GM21526 (cell line): ENCODE measurements around the gene PAX5.
A peak's percentile ranks its signal among the peaks of the same experiment; 100 is the strongest.

Experiments
- ATAC-seq: cut with Tn5 transposase; IDR thresholded peaks from one replicate; pipeline ENCODE4 v1.9.1; 2021; ENCODE audit warnings: moderate library complexity; ENCODE audit not compliant: unreplicated experiment, low FRiP score

Gene PAX5

DNA sequence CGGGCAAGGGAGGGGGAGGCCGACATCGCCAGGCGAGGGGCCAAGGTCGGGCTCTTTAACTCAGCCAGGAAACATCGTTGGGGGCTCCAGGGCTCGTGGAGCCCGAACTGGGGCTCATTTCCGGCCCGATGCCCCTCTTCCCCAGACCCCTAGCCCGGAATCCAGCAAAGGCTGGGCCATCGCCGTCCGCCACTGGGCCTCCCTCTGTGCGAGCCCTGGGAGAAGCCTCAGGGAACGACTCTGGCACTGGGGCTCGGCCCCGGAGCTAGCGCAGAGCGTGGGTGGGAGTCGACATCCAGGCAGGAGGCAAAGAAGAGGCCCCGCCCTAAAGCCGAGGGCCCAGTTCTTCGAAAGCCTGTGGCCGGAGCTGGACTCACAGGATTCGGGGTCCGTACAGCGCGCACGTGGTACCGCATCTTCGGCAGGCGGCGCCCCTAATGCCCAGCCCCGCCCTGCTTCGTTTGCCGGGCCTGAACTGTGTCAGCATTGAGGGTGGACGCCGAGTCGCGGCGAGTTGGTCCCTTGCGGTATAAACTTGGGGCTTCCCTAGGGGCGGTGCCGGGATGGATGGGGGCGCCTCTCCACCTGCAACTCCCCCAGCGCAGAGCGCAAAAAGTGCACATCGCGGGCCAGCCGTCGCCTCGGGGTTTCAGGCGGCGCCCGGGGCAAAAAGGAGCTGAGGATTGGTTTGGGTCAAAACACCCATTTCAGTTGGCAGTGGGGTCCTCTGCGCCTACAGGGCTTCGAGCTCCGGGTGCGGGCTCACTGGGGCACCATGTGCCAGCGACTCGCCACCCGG is 3.6 kb upstream of the PAX5 start:
- no peak for ATAC-seq

DNA sequence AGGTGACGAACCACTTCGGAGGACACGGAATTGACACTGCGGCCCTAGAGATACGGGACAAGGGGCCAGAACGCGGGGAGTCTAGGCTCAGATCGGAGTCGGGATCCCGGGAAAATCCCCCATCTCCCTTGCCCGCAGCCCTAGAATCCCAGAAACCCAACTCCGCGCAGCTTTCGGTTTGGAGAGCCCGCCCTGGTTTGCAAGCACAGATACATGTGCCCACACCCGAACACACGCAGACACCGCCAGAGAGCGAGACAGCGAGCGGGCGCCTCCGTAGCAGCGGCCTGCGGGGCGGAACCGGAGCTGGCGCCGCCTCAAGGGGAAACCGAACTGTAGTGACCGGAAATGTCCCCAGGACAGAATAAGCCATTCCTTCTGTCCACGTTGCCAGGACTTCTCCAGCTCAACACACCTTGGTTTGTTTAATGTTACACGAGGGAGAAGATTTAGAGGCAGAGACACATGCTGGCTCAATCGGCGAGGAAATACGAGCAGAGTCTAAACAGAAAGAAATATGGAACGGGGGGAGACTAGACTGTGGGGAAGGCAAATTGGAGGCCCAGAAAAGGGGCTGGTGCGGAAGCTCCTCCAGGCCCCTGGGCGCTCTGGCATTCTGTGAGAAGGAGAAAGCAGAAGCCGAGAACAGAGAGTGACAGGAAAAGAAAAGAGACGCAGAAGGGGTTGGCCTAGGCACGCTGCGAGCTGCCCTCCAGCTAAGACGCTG is 2.9 kb upstream of the PAX5 start:
- no peak for ATAC-seq

DNA sequence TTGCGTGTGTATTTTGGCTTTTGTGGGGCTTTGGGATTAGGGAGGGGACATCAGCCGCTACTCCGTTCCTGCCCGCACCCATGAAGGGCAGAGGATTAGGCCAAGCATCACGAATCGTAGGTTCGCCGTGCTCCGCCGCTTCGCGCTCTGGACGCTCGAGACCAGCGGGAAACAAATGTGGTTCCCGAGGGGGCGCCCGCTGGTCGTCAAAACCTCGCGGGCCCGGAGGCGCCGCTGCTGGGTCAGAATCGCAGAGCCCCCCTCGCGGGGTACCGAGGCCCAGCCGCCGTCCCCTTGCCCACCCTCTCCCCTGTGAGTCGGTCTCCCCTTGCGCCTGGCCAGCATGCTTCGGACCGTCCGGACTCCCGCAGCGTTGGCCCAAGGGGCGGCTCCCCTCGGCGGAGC is 2.3 kb upstream of the PAX5 start:
- ATAC-seq = no peak

DNA sequence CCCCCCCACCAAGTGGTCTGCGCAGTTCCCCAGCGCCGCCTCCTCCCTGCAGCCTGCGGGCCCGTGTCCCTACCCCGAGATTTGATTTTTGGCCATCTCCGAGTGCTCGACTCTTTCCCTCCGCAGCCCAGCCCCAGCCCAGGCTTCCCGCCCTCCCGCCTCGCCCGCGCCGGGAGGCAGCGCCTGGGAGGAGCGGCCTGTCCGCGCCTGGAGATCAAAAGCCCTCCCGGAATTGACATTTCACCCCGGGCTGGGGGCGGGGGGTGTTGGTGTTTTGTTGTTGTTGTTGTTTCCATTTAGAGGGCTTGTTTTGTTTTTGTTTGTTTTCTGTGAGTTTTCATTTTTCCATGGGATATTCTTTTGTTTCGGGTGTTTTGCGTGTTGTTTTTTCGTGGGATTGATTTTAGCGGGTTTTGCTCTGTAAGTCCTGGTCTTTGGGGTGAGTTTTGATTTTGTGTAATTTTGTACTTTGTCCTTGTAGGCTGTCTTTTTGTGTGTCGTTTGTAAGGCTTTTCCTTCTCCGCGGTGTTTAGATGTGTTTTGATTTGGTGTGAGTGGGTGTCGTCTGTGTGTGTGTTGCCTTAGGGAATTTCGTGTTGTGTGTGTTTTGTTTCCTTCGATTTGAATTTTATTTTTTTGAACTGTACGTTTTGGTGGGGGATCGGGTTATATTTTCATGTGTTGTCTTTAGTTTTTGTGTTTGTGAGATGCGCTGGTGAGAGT is 1.7 kb upstream of the PAX5 start:
- ATAC-seq = no peak

DNA sequence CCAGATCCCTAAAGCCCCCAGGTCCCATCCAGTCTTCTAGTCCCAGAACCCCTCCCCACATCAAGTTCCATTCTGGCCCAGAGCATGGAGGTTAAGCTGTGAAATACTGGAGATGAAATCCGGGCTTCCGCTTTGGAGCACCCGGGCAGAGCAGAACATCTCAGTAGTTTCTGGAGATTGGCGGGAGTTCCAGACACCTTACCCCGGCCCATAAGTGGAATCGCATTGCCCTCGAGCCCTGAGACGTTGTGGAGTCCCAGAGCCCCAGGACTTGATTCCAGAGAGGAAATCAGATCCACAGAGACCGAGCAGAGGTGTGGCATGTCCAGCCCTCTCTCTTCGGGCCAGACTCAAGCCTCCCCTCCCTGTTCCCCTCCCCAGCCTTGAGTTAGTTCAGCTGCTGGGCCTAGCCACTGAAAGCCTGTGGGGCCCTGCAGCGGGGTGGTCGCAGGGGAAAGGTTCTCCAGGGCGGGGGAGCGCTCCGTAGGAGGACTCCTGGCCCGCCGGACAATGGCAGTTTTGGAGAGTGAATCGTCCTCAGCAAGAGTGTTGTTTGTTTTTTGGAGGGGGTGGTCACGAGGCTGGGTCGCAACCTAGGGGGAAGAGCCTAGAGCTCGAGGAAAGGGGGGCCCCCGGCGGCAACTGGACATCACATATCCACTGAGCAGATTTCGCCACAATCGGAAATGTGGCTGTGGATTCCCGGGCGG is 1.0 kb upstream of the PAX5 start:
- no peak for ATAC-seq

DNA sequence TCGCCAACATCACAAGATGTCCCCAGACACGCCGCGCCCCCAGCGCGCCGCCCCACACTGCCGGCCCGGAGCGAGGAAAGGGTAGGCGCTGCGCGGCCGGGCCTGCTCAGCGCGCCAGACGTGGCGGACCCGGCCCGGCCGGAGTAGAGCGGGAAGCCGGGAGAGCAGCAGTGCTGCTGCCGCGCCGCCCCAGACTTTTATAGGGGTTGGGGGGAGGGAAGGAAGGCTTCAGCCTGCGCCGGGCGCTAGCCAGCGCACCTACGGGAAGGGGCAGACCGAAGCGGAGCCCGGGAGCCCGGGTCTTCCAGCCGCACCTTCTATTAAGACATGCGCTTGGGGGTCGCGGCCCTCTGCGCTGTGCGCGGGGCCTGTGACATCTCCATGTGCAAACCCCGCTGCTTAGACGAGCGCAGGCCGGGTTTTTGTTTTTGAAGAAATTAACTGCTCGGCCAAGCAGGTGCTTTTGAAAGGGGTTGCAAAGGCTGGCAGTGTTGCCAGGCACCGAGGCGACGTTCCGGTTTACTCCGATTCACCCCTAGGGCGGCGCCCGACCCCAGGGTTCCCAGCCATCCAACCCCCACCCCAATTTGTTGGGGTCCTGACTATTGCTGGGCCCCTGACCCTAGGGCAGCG is 353 bp upstream of the PAX5 start:
- ATAC-seq = peak; percentile 24

DNA sequence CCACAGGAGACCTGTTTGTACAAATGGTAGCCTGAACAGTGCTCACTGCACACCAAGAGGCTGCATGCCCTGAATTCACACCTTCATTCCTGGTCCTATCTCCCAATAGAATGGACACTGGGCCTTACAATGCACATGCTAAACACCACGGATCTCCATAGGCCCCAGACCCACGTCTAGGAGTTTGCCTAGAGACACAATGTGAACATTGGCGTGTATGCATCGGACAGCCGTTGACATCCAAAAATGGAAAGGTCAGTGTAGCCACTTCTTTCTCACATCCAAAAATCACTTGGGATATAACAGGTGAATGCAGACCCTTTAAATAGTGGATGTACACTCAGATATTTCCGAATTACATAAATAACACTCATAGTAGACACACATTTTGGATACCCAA is 927 bp downstream of the PAX5 start:
- no peak for ATAC-seq

DNA sequence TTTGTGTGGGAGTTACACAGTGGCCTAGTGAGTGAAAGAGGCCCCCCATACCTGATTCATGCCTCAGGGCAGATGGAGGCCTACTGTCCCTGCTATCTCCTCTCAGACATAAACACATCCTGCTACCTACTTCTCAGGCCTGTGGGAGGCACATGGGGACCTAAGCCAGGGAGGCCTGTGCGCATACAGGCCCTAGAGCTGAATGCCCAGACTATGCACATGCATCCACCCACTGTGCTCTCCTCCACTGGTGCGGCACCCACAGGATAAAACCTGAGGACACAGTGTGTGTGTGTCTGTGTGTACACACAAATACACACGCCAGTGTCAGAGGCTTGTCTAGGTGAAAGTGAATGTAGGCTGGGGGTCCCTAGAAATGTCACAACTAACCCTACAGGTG is 1.4 kb downstream of the PAX5 start:
- no peak for ATAC-seq

DNA sequence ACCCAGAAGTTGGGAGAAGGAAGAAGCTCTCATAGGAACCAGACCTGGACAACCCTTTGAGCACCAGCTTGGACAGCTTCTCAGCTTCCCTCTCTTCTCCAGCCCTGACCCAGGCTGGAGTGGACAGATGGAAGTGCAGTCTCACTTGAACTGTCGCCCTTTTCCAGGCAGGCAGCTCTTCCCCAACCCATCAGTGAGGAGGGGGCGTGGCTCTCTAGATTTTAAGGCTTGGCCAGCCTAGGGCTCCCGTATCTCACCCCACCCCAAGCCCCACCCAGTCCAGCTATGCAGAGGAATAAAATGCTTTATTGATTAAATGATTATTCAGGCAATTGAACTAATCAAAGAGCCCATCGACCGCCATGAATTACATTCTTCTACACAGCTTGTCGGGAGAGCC is 2.2 kb downstream of the PAX5 start:
- ATAC-seq = no peak

DNA sequence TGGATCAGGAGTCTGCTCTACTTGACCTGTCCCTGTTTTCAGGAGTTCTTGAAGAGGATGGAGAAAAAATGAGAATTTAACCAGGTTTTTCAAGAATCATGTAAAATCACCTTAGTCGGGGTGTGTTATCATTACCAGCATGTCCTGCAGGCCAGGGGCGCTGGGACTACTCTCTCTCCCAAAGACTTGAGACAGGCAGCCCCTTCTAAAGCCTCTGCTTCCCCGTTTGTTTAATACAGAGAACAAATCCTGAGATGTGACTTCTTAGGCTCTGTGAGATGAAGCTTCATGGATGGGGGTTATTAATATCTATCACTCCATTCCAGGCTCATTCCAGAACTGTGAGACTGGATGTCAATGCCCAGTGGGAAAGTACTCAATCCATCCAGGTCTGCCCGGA is 3.0 kb downstream of the PAX5 start:
- ATAC-seq = no peak

DNA sequence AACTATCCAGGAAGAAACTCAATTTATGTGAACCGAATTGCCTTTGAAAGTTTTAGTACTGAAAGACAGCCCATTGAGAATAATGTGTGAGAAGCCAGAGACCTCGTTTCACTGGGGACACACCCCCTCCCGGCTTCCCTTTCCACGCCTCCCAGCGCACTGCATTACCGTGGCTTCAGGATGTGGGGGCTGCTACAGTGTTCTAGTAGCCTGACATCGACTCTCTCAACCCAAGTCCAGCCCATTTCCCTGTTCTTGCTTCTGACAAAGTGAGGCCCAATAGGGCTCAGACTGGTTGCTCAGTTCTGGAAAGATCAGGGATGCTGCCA is 3.5 kb downstream of the PAX5 start:
- ATAC-seq = no peak

DNA sequence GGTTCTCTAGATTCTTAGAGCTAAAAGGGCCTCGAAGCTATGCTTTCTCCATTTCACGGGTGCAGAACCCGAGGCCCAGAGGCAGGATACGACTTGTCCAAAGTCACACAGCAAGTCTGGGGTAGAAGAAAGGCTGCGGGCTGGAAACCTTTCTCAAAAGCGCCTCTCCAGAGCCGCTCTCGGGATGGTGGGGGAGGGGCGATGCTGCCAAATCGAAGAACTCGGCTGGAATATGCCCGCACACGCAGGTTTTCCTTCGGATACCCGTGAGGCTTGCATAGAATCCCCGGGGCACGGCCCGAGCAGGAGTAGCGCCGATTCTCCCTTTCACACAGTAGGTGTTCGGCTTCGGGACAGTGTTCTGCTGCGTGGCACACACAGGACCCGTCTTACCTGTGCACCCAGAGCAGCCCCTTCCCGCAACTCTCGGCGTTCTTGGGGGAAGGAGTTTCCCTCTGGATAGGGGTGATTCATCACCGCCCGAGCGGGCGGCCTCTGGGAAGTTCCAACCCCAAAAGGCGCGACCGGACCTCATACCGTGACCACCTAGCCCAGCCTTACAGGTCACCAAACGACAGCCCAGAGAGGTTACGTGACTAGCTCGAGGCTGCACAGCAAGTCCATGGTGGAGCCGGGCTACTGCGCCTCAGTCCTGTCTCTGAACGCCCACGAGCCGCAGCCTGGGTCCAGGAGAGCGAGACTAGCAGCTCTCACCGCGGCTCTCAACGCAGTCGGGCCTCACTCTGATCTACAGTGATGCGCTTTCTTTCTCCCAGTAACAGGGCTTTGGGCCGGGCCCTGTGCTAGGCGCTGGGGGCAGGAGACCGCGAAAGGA is 4.1 kb downstream of the PAX5 start:
- ATAC-seq = no peak

DNA sequence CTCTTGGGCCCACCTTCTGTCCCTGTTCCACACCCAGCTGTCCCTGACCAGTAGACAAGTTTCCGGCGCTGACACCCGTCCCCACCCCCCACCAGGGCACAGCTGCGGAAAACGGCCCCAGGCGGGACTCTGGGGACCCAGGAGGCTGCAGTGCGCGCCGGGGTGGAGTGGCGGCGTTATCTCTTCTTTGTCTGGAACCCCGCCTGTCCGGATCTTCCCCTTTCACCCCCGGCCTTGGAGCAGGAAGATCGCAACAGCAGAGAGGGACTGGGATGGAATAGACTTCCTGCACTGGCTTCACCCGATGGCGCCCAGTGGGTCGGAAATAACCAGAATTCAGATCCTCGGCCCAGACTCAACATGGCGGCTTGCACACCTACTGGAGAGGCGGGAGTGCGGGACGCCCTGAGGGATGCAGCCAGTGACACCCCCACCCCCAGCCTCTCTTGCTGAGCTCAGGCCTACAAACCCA is 4.7 kb downstream of the PAX5 start:
- no peak for ATAC-seq

DNA sequence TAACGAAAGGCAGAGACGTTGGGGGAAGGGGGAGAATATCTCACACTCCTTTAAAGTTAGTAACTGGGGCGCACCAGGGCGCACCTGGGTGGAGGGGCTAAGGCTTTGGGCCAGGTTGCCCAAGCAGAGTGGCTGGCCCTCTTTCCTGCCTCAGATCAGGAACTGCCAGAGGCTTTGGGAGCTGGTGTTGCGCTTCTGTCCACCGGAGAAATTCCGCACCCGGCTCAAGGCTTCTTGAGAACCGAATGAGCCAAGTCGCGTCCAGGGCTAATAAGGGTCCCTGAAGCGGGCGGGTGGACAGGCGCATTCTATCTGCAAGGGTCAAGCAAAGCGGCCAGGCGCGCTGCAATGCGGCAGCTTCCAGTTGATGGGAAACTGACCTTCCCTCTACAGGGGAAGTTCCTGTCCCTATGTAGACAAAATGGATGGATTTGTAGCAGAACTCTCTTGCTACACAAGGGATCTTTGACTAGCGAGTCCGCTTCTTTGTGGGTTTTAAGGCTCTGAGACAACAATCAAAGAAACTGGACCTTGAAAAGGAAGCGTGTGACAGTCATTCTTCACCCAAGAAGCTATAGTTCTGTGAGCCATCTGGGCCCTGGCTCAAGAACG is 5.5 kb downstream of the PAX5 start:
- no peak for ATAC-seq

DNA sequence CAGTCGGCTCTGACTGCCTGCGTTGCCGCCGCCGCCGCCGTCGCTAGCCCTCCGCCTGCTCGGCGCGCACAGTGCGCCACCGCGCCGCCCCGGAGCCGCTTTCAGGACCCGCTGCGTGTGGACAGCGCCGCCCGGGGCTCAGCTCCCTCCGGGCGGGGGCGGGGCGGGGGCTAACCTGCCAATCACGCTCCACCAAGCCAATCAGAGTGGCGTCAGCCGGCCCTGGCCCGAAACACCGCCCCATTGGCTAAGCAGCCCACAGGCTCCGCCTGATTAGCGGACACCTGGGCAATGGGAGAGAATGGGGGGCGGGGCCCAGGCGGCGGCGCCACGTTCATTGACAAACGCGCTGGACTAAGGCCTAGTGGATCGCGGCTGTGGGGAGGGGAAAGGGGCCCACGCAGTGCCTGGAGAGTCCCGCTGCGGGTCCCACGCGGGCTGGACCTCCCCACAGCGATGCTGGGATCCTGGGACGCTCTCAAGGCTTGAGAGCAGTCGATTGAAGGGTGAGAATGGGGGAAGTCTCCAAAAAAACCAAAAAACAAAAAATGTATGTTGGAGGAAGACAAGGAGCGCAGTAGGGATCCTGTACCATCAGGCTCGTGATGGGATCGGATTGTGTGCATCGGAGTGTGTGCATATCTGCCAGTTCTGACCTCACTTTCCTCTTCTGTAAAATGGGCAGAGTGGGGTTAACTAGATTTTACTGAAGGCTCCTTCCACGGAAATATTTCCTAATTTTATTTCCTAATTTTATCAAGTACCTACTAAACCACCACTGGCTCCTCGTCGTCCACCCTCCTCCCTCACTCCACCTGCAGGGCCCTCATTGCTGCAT is 6.3 kb downstream of the PAX5 start:
- ATAC-seq = peak; percentile 66

DNA sequence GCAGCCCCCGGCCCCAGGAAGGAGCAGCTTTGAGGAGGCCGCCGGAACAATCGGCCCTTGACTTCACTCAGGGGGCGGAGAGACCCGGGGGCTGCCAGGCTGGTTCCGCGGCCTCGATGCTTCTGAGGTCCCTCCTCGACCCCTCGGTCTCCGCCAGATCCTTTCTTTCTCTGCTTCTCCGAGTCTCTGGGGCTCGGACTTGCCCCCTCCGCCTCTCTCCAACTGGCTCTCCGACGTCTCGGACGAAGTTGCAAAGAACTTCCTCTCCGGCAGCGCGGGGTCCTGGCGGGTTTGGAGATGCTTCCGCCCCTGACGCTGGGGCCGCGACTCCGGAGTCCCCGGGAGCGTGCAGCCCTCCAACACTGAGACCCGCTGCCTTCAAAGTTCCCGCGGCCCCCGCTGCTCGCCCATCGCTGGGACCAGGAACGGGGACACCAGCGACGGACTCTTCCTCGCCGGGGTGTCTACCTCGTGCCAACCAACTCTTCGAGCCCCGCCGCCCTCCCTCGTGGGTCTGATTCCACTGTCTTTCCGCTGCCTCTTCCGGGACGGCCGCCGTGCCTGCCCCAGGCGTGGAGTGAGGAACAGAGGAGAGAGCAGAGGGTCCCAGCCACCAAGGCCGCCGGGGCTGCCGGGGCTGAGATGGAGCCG is 7.0 kb downstream of the PAX5 start:
- peak; percentile 0 for ATAC-seq

DNA sequence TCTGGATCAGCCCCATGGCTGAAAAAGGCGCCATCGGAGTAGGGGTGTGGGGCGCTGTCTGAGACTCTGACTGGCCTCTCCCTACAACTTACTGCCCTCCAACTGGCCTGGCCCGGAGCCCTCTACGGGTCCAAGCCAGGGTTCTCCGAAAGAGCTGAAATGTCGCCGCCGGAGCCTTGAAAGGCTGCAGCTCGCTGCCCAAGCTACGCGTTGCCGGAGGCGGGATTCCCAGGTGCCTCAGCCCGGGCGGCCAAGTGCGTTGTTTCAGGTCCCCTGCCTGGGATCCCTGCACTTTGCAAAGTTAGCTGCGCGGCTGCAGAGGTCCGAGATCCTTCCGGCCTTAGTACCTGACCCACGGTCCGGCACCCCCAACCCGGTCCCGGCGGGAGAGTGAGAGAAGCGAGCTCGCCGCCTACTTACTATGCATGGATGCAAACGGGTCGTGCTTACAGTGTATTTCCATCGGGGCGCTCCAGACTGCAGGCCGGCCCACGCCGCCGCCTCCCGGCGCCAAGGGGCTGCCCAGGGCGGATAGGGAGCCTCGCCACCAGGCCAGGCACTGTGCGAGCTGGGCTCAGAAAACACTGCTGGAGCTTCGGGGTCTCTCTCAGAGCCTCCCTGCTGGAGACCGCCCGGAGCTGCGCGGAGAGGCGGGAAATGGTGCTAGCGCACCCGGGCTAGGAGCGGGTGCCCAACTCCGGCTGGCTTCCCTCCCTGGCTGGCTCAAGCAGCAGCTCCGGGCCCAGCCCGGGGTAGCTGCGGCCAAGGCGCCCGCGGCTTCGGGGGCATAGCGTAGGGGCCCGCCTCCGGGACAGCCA is 7.7 kb downstream of the PAX5 start:
- ATAC-seq = no peak
